Measurements from ENCODE around the gene TMEM181. TPM values are rescaled to one million over a fixed set of nuclear protein-coding genes. Genes with fewer than 3 reads are reported as not detected.

Gene TMEM181
- total RNA-seq, 4 donors from 2014 or later: 10.5 to 22.1 (median 16.8) TPM

DNA sequence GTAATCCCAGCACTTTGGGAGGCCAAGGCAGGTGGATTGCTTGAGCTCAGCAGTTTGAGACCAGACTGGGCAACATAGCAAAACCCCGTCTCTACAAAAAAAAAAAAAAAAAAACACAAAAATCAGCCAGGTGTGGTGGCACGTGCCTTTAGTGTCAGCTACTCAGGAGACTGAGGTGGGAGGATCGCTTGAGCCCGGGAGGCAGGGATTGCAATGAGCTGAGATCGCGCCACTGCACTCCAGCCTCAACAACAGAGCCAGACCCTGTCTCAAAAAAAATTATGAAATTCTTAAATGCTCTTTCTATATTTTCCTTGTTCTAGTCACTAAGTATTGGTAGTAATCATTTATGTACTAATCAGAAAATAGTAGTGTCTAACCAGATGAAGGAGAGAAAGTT is 120.6 kb downstream of the TMEM181 start:
- no peak for TF ChIP-seq POLR2A (IDR thresholded peaks at IDR 0.05)
- TF ChIP-seq CTCF (IDR thresholded peaks at IDR 0.05): no peak
- no peaks in the 10 kb centered on the region for H3K36me3 ChIP-seq
- H3K4me3 ChIP-seq: no peak overlapping the region
- 93 to 94% methylated on average over 5 of the region's 6 CpGs for WGBS, 2 donors
- no peak for DNase-seq
- no peak overlapping the region for H3K27ac ChIP-seq
- intact Hi-C loops (cut with DNase I): no loop called here
- no peaks in the 10 kb centered on the region for H3K27me3 ChIP-seq
- H3K4me1 ChIP-seq: peaks cover 0 to 13% (median 0%) of the 10 kb centered on the region in 3 donors
- no peaks in the 10 kb centered on the region for H3K9me3 ChIP-seq

- Histone ChIP-seq H3K9me3 (no peaks in the 10 kb centered on the region), H3K4me1 (peaks cover 0 to 36% (median 9%) of the 10 kb centered on the region in 3 donors), H3K27me3 (no peaks in the 10 kb centered on the region), H3K4me3 (no peak overlapping the region), H3K27ac (no peak overlapping the region), H3K36me3 (no peaks in the 10 kb centered on the region)
- TF ChIP-seq CTCF (IDR thresholded peaks at IDR 0.05) (no peak), POLR2A (IDR thresholded peaks at IDR 0.05) (no peak)
- WGBS, 2 donors: 79 to 90% methylated on average over 2 to 3 of the region's 5 CpGs
- DNase-seq: no peak
- intact Hi-C loops (cut with DNase I): no loop called here
Observed at GRCh38 chr6:158684311-158684710, 124.4 kb downstream of the TMEM181 start.

GRCh38 chr6:158684745-158685324 is 124.9 kb downstream of the TMEM181 start:
- no peaks in the 10 kb centered on the region for H3K36me3 ChIP-seq
- H3K9me3 ChIP-seq: no peaks in the 10 kb centered on the region
- no peak overlapping the region for H3K27ac ChIP-seq
- H3K4me3 ChIP-seq: no peak overlapping the region
- peaks cover 0 to 36% (median 9%) of the 10 kb centered on the region in 3 donors for H3K4me1 ChIP-seq
- intact Hi-C loops (cut with DNase I): no loop called here
- TF ChIP-seq POLR2A (IDR thresholded peaks at IDR 0.05) (no peak), CTCF (IDR thresholded peaks at IDR 0.05) (no peak)
- no peak for DNase-seq
- H3K27me3 ChIP-seq: no peaks in the 10 kb centered on the region
- 43 to 70% methylated on average over 5 of the region's 5 CpGs for WGBS, 2 donors

Small RNA genes within 50 kb of the gene (small RNA-seq; reads per million reads assigned to genes)
- gene MIR7161: 0 reads per million in 4 donors

Other genes with a start within 250 kb of the TMEM181 start
- gene TULP4, start 247.6 kb upstream of the TMEM181 start, total RNA-seq: 100 to 1,000 TPM in 1 of 4 donors, 10 to 100 TPM in 3; 50.9 to 104 (median 59.2) TPM
- gene DYNLT1, start 84.7 kb downstream of the TMEM181 start, total RNA-seq: 100 to 1,000 TPM in 1 of 4 donors, 10 to 100 TPM in 3; 78.7 to 107 (median 87.4) TPM
- gene SYTL3, start 90.0 kb downstream of the TMEM181 start, total RNA-seq: 1 to 10 TPM; 1.6 to 8.0 (median 3.0) TPM

All from esophagus squamous epithelium (tissue), 5 donors.